Cerebellar nuclear complex (tissue), 1 donor: ENCODE results near the gene ACSBG1.
"Not testable (repeated sequence)": the region's sequence is repeated elsewhere in the genome, so short reads cannot be mapped to it uniquely, and the experiment has no call there.

Source experiments
- DNase-seq, 2 experiments: peaks; one replicate each; lab custom pipeline; 2025; lab: John Stamatoyannopoulos, UW

Gene ACSBG1

DNA sequence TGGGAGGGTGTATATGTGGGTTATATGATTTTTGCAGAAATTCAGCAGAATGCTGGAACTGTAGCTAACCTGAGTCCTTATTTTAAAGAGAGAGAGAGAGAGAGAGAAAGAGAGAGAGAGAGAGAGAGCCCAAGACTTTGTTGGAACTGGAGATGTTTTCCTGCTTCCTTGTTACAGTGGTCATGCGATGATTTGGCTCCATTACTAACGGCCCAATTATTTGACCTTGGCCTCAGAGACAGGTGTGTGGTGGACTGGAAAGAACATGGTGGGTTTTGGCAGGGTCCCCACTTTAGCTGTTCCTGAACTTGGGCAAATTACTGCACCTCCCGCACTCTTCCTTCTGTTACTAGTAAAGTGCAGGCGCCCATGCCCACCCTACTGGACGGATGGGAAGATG, 14.8 kb upstream of the ACSBG1 start:
- no peak for DNase-seq

DNA sequence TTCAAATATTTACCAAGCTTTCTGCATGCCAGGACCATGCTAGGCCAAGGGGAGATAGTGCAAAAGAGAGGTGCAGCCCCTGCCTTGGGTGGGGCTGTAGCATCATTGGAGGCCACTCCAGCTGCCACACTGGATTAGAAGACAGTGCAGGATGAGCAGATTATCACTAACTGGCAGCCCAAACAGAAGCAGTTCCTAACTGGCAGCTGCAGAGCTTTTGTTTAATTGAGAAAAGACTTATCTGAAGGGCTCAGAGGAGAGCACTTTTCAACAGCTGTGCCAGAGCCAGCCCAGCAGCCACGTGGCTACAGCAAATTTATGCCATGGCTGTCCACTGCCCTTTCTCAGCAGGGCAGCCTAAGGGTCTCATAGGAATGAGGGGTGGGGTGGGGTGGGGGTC, 13.5 kb upstream of the ACSBG1 start:
- no peak for DNase-seq

DNA sequence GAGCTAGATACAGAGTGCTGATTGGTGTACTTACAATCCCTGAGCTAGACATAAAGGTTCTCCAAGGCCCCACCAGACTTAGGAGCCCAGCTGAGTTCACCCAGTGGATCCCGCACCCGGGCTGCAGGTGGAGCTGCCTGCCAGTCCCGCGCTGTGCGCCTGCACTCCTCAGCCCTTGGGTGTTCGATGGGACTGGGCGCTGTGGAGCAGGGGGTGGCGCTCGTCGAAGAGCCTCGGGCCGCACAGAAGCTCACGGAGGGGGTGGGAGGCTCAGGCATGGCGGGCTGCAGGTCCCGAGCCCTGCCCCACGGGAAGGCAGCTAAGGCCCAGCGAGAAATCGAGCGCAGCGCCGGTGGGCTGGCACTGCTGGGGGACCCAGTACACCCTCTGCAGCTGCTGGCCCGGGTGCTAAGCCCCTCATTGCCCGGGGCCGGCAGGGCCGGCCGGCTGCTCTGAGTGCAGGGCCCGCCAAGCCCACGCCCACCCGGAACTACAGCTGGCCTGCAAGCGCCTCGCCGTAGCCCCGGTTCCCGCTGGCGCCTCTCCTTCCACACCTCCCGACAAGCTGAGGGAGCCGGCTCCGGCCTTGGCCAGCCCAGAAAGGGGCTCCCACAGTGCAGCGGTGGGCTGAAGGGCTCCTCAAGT, 11.7 kb upstream of the ACSBG1 start:
- not testable (repeated sequence) for DNase-seq

DNA sequence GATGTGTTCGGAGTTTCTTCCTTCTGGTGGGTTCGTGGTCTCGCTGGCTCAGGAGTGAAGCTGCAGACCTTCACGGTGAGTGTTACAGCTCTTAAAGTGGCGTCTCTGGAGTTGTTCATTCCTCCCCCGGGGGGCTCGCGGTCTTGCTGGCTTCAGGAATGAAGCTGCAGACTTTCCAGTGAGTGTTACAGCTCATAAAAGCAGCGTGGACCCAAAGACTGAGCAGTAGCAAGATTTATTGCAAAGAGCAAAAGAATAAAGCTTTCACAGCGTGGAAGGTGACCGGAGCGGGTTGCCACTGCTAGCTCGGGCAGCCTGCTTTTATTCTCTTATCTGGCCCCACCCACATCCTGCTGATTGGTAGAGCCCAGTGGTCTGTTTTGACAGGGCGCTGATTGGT, 11.0 kb upstream of the ACSBG1 start:
- not testable (repeated sequence) for DNase-seq

DNA sequence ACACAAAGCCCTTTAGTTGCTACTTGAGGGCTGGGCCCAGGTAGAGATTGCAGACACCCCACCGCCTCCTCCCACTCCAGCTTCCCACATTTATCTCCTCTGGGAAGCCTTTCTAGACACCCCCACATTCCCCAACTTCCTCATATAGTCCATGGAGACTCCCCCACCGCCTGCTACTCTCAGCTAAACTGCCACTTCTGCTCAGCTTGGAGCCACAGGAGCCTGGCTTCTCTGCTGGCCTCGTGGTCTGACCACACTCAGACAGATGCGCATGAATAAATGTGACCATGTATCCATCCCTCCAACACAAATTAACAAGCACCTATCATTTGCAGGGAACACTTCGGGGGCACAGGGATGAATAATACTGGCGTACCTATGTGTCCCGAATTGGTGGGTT, 10.5 kb upstream of the ACSBG1 start:
- DNase-seq, result no peak

DNA sequence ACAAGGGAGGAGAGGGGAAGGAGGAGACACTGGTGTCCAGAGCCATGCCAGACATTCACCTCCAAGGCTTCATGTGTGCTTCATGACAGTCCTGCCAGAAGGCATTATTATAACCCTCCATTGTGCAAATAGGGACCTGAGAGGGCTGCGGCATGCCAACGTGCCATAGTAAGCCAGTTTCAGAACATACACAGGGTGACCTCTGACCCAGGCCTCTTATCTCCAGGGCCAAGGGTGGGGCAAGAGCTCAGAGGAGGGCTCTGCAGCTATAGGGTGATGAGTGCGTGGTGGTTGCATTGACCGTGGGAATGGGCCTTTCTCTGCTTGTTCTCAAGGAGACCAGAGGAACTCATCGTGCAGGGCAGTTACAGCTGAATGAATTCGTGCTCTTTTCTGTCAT, 9.7 kb upstream of the ACSBG1 start:
- DNase-seq, result no peak

DNA sequence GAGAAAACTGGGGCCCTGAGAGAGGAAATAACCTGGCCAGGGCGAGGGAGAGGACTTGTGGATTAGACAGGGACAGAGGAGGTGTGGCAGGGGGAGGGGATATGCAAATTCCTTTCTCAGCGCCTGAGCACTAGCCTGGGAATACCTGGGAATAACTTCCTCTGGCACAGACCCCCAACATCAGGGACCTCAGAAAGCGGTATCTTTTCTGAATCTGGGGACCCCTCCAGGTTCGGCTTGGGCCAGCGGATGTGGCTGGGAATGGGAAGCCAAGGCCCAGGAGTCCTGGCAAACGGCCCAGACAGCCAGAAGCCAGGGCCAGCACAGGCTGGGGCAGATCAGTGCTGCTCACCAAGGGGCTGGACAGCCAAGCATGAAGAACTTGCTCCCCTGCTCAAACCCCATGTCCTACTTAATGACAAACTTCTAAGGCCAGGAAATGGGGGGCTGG, 9.2 kb upstream of the ACSBG1 start:
- DNase-seq, result no peak

DNA sequence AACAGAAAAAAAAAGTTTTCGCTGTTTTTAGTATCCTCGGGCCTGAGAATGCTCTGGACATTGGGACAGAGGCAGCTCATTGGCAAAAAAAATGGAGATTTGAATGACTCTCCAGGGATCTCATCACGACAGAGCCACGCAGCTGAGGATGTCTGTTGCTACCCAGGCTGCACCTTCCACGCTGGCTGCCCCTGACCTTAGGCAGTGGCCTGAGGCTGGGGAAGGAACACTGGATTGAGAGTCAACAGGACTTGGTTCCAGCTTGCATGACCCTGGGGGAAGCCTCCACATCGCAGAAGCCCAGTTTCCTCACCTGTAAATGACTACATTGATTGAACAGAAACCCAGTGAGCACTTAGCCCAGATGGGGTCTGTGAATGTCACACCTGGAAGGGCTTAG, 8.7 kb upstream of the ACSBG1 start:
- no peak for DNase-seq

DNA sequence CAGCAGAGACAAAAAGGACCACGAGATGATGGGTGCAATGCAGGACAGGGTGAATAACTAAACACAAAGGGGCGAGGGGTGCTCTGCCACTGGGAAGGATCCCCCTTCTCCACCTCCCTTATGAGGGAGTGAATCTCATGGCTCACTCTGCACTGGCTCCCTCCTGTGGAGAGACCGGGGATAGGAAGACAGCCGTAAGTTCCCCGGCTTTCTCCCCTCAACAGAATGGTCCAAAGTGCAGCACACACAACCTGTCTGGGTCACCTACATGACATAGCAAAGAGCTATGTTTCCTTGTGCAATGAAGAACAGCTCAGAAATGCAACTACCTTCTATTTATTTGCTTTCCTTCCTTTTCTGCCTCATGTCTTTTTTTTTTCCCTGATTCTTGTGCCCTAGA, 7.8 kb upstream of the ACSBG1 start:
- DNase-seq, result no peak

DNA sequence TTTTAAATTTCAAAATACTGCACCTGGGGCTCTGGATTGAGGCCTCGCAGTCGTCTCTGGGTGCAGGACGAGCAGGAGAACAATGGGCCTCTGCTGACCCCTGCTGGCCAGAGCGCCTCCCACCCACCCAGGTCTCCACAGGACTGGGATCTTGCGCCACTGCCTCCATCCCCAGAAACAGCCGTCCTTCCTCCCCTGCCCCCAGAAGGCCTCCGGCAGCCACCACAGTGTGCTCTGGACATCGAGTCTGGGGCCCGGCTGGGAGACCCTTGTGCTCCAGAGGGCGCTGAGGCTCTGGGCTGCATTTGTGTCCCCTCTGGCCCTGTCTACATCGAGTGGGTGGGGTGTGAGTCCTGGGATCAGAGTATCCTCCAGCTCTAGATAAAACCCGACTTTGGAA, 6.7 kb upstream of the ACSBG1 start:
- peak in 1 of 2 experiments; percentile 17 for DNase-seq

DNA sequence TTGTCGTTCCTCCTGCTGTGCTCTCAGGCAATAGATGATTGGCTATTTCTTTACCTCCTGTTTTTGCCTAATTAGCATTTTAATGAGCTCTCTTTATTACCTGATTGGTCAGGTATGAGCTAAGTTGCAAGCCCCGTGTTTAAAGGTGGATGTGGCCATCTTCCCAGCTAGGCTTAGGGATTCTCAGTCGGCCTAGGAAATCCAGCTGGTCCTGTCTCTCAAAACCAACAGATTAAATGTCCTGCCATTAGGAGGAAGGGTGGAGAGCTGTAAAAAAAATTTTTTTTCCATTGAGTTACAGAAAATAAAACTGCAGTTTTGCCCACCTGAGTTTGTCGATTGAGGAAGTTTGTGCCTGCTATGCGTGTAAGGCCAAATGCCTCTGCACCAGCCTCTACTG, 5.4 kb upstream of the ACSBG1 start:
- no peak for DNase-seq

DNA sequence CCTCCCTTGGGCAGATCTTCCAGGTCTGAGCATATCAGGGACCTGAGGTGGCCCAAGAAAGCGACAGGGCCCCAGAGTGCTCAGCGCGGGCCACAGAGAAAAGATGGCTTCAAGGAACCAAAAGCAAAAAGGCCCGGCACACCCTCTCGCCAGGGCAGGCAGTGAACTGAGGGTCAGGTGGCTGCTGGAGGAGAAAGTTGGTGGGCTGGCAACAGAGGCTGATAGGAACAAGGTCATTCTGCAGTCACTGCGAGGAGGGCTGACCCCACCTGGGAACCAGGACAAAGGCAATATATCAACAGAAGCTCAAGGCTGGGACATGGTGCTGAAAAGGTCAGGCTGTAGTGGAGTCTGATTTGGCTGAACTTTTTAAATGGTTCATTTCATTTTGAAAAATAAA, 2.8 kb upstream of the ACSBG1 start:
- DNase-seq, result no peak

DNA sequence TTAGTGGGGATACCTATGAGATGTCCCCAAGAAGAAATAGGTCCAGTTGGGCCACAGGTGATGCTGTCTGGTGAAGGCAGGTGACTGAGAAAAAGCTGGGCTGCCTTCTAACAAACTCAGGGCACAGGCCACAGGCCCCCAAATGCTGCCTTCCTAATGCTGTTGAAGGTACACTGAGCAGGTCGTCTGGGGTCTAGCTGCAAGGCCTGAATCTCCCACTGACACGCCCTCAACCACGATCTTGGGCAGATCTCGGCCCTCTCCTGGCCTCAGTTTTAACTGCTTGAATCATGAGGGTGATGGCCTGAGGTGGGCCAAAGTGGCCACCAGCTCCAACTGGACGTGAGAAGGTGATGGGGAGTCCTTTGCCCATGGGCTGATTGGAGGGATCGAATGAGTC, 2.1 kb upstream of the ACSBG1 start:
- DNase-seq, result no peak

DNA sequence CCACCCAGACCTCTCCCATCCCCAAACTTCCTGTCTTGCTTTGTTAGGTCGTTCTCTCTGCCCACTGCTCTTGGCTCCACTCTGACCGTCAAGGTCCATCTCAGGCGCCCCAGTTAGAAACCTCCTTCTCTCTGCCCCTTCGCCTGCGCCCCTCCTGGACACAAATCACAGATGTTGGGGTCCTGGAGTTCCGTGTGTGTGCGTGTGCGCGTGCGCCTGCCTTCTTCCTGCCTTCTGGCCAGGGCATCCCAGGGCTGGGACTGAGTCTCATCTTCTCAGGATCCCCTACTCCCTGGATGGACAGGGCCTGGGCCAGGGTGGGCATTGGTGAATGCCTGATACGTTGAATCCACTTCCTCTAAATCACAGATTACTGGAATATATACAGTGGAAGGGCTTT, 869 bp downstream of the ACSBG1 start:
- DNase-seq, result no peak

DNA sequence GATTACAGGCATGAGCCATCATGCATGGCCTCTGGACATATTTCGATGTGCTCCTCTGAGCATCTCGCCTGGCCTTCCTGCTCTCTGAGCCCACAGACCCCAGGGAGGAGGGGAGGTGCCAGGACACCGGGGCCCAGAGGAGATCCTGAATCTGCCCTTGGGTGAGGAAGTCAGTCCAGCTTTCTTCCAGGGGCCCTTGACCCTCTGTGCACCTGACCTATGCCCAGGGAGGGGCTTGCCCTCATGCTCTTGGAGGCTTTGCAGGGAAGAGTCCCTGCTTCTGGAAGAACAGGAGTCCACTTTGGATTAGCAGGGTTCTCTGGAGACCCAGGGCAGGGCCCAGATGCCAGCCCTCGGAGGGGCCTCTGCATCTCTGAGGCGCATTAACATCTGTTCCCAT, 1.4 kb downstream of the ACSBG1 start:
- no peak for DNase-seq

DNA sequence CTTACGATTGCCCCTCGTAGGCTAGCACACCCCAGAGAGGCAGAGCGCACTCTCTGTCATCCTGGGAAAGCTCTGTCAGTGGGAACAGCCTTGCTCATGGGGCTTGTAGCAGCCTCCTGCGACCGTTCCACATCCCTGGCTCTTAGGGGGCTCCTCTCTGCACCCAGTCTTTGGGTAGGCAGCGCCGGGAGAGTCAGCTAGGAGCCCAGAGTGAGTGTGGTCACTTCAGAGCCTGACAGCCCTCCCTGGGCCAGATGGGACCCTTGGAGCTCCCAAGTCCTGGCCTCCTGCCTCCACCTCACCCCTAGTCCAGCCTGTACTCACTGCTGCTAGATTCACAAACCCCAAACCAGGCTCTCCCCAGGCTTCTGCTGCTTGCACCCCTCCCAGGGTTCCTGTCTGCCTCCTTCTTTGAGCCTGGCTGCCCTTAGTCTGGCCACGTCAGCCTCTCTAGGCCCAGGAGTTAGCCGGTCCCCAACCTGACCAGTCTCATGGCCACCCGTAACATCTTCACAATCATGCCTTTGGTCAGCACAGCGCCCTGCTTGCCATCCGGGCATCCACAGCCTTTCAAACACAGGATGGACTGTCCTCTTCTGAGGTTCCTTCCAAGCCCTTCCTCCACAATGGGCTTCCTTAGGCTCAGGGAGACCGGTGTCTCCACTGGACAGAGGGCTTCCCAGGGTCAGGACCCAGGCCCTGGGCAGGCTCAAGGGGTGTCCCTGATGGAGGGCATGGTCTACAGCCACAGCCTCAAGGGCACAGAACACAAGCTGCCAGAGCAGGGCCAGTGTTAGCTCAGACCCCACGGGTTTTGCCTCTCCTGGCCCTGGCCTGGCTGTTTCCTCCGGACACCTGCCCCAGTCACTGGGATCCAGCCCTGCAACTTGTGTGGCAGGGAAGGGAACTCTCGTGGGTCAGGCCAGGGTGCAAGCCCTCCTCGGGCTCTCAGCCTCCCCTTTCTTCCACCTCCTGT, 4.6 kb downstream of the ACSBG1 start:
- no peak for DNase-seq

DNA sequence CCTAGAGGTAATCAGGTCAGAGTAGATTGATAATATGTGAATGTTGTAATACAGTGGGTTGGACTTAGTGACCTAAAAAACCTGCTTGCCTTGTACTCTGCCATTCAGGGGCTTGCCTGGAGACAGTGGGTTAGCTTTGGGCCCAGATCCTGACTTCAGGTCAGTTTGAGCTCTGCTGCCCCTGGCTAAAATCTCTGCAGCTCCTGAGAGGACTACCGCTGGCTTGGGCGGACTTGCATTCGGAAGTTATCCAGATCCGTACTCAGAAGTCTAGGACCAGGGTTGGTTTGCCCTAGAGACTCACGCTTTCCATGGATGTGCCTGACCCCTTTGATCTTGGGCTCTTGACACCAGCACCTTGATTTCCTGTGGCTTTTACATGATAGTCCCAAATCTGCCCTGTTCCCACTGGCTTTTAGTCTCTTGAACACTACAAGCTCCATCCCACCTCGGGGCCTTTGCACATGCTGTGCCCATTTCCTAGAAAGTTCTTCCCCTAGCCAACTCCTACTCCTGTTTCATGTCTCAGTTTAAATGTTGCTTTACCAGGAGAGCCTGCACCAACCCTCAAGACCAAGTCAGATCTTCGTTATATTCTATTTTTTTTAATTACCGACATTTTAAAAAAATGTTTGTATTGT, 5.9 kb downstream of the ACSBG1 start:
- DNase-seq, result no peak

DNA sequence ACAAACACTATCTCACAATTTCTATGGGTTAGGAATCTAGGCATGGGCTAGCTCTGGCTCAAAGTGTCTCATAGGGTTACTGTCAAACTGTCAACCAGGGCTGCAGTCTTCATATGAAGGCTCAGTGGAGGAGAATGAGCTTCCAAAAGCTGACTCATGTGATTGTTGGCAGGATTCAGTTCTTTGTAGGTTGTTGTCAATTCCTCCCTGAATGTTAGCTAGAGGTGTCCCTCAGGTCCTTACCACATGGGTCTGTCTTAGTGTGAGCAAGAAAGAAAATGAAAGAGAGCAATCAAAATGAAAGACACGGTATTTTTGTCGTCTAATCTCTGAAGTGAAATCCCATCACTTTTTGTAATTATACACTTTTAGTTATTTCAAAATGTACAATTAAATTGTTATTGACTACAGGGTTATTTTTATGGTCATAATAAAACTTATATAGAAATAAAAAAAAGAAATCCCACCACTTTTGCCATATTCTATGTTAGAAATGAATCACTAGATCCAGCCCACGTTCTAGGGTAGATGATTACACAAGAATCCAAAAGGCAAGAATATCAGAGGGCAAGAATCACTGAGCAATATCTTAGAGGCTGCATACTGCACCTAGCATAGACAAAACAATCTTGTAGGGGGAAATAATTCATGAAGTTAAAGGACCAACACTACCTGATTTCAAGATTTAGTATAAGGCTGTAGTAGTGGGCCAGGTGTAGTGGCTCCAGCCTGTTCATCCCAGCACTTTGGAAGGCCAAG, 8.4 kb downstream of the ACSBG1 start:
- DNase-seq, result no peak

DNA sequence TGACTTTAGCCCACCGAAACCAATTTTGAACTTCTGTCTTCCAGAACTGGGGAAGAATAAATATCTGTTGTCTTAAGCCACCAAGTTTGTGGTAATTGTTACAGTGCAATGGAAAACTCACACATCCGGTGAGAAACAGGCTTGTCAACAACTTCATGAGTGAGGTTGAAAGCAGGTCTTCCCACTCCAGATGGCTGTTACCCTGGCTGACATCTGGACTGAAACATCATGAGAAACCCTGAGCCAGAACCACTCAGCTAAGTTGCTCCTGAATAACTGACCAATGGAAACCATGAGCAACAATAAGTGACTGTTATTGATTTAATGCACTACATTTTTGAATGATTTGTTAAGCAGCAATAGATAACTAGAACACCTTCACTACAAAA, 10.3 kb downstream of the ACSBG1 start:
- no peak for DNase-seq

DNA sequence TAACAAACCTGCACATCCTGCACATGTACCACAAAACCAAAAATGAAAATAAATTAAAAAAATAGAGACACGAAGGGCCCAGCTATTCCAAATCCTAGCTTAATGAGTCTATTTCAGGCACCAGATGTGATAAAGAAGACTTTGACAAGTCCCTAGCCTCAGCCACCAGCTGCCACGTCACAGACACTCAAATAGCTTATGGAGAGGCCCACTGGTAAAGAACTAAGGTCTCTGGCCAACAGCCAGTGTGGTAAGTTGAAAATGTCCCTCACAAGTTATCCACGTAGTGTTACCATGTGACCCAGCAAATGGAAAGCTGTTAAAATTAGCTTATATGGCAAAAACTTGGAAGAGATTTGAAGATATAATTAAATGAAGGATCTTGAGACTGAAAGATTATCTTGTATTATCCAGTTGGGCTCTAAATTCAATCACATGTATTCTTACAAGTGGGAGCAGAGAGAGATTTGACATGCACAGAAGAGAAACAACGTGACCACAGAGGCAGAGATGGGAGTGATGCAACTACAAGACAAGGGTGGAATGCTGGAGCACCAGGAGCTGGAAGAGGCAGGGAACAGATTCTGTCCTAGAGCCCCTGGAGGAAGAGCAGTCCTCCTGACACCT, 10.9 kb downstream of the ACSBG1 start:
- no peak for DNase-seq

DNA sequence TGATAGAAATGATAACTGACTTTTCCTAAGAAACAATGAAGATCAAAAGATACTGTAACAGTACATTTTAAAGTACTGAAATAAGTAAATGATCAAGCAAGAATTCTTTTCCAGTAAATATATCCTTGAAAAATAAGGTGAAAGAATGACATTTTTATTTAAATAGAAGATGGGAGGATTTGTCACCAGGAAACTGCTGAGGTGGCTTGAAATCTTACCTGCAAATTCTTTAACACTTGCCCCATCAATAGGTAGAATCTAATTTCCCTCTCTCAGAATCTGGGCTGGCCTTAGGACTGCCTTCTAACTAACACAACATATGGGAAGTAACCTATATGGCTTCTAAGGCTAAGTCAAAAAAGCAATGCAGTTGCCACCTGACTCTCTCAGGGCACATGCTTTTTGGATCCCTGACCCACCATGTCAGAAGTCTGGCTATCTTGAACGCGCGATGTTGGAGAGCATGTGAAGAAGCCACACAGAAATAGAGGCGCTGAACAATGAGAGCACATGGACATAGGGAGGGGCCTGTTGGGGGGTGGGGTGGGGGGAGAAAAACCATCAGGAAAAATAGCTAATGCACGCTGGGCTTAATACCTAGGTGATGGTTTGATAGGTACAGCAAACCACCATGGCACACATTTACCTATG, 11.5 kb downstream of the ACSBG1 start:
- DNase-seq, result no peak
